NCI-H2227 treated with DMSO at 0.1 percent for 48 hours (cell line): ENCODE results near the gene TEX51.

Experiments used
- DNase-seq: peaks from one replicate; lab custom pipeline; 2025; lab: John Stamatoyannopoulos, UW

The TEX51 gene

DNA sequence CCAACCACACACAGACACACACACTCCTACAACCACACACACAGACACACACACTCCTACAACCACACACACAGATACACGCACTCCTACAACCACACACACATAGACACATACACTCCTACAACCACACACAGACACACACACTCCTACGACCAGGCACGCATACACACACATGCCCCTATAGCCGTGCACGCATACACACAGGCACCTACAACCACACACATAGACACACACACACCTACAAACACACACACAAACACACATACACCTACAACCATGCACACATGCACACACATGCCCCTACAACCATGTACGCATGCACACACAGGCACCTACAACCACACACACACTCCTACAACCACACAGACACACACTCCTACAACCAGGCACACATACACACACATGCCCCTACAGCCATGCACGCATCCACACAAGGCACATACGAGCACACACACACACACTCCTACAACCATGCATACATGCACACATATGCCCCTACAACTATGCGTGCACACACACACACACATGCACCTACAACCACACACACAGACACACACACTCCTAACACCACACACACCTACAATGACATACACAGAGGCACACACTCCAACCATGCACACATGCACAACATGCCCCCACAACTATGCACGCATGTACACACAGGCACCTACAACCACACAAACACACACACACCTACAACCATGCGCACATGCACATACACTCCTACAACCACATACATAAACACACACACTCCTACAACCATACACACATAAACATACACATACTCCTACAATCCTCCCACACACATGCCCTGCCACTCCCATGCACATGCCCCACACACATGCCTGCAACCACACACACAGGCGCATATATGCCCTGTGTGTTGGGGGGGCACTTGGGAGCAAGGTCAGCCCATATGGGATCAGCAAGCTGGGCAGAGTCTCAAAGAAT, 19.1 kb upstream of the TEX51 start:
- no peak for DNase-seq

DNA sequence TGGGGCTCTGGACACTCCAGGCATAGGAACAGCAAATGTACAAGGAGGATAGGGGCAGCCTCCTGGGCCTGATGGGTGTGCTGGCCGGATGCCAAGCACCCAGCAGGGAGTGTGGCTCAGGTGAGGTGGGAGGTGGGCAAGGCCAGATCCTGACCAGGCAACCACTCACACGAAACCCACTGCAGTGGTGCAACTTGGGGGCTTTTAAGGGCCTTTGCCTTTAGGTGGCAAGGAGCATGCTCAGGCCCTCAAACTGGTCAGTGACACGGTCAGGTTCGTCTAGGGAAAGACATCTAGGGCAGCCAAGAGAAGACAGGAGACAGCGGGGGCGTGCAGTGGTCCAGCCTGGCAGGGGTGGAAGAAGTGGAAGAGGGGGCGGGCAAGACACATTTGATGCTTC, 18.4 kb upstream of the TEX51 start:
- no peak for DNase-seq

DNA sequence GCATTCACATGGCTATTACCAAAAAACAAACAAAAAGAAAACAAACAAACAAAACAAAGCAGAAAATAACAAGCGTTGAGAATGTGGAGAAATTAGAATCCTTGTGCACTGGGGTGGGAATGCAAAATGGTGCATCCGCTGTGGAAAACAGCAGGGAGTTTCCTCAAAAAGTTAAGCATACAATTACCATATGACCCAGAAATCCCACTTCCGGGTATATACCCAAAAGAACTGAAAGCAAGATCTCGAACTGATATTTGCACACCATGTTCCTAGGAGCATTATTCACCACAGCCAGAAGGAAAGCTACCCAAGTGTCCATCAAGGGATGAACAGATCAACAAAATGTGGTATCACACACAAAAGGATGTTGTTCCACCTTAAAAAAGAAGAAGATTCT, 17.9 kb upstream of the TEX51 start:
- DNase-seq: no peak

DNA sequence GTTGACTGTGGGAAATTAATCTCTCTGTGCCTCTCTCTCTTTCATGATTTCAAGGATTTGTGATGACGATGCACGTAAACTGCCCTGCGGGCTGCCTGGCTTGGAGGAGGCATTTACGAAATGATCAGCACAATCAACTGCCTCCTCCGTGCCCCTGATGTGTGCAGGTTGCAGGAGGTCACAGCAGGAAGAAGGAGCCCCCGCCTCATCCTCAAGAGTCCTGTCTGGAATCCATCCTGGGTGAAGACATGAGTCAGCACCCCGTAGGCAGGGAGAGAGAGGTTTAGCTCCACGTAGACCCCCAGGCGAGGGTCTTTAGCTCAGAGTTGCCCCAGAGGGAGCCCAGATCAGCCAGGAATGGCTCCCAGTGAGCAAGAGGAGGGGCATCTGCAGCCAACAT, 17.1 kb upstream of the TEX51 start:
- DNase-seq: no peak

DNA sequence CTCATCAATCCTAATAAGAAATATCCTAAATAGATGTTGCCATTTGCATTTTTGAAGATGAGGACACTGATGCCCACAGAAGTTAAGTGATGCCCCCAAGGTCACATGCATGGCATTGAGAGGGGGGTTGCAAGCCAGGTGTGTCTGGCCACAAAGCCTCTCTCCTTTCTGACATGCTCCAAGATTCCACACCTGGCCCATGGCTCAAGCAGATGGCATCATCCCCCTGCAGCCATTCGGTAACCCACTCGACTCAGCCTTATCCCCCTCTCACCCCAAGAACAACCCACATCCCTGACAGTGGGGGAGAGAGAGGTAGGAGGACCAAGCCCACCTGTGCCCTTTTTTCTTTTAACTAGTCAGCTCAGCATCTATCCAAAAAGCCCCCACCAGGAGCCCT, 16.5 kb upstream of the TEX51 start:
- no peak for DNase-seq

DNA sequence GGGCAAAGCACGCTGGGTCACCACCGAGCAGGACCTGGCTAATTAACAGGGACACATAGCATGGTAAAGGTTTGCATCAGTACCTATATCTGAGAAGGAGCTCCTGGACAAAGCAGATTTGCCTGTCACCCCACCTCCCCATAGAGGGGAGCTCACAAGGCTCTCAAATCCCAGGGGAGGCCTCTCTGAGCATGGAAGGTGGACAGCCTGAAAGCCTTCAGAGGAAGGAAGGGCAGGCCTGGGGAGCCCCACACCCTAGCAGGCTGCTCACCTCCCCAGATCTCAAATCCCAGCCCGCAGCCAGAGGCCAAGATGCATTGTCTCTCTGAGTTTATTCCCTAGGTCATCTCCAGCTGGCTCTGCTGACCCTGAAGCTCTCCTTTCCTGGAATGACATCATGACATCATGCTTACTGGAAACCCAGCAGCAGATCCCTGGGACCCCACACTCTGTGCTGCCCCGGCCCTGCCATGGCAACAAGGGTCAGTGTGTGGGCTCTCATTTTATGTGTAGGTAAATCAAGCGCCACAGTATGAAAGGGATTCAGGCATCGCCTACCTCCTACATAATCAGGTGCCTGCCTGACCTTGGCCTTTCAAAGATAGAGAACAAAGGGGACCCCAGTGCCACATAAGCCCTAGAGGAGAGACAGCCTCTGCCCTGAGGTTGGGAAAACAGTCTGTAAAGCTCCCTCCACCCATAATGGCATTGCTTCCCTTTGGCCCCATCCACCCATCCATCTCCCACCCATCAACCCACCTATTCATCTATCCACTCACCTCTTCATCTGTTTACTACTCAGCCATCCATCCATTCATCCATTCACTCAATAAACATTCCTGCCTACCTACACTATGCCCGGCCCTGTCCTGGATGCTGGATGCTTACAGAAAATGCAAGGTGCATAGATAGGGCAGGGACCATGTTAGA, 15.7 kb upstream of the TEX51 start:
- DNase-seq: no peak

DNA sequence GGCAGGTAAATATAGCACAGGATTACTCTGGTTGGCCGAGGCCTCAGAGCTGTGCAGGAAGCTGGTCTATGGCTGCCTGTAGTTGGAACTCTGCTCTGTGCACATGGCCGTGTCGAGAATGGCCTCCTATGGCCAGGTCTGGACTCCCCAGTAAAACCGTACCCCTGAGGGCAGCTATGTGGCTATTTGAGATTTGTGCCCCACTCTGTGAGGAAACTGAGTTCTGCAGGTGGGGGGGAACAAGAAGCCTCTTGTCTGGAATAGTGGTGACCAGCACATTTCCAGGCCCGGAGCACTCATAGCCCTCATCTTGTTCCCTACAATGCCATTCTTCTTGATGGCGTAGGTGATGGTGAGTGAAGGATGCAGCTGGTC, 15.0 kb upstream of the TEX51 start:
- no peak for DNase-seq

DNA sequence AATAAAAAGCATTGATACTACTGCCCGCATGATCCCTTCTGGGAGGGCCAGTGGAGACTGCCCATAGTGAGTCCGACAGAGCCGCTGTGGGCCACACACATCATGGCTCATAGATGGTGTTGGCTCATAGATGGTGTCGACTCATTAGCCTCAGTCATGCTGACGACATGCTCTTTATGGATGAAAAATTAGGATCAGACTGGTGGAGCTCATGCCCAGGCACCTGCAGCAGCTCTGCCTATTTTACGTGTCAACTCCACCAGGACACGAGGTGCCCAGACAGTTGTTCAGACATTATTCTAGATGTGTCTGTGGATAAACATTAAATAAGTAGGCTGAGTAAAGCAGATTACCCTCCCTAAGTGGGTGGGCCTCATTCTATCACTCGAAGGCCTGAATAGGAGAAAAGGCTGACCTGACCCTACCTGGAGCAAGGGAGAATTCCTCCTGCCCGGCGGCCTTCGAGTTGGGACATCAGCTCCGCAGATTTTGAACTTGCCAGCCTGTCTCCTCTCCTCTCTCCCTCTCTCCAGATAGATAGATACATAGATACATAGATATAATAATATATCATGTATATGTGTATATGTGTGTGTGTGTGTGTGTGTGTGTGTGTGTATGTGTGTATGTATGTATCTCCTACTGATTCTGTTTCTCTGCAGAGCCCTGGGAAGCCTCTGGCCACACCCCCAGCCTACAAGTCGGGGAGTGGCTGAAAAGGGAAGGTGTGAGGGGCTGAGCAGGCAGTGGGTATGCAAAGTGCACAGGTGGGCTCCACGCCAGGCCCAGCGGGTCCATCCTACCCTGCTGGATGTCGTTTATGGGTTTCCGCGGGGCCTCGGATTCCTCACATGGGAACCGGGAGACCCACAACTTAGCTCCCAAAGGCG, 13.6 kb upstream of the TEX51 start:
- DNase-seq: no peak

DNA sequence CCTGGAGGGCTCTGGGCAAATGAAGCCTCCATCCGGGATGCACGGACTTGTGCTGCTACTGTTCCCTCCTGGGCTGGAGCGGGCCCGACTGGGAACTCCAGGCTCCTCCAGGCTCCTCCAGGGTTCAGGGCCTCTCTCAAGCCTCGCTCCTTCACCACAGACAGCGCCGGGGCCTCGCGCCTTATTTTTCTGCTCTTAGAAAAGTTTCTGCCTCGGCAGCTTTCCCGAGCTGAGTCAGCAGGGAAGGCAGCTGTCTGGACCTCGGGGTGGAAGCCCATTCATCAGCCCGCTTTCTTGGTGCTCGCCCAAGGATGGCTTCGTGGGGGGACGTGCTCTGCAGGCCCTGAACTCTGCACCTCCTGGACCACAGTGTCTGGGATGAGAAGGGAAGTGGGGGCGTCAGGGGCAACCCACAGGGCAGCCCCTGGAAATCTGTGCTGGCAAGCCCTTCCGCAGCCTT, 12.9 kb upstream of the TEX51 start:
- no peak for DNase-seq

DNA sequence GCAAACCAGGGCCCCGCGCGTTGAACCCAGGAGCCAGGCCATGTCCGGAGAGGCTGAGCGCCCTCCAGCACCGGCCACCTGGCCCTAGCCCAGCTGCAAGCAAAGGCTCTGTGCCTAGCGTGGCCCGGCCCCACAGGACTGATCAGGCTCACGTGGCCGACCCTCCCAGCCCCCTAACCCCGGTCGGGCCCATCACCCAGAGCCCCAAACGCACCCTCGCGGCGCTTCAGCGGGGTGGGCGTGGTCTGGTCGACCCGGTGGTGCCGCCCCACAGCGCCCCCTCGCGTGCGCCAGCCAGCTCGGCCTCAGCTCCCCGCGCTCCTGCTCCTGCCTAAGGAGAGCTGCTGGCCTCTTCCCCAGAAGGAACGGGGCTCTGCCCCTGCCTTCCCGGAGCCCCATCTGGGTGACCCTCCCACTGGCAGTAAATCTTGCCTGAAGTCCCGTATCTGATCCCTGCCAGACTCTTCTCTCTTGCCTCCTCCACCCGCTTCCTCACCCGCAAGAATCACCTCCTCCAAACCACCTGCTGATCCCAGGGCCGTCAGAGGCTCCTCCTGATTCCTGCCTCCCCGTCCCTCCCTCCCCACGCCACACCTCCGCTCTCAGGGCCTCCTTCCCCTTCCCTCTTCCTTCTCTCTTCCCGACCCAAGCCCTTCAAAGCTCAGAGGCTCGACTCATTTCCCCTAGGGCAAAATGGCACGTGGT, 12.3 kb upstream of the TEX51 start:
- DNase-seq: peak; percentile 9

DNA sequence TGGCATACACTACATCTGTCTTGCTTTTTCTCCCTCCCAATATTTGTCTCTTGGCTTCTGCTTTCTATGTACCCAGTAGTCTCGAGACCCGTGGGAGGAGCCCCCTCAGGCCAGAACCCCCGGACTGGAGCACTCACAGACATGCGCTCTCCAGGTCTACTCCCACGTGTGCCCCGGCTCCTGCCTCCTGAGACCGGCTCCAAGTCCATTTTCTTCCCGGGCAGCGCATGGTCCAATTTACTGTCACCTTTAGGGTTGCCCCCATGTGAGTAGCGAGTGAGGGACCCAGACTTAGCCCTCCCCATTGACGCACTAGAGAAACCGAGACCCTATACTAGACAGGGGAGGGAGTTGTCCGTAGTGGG, 11.8 kb upstream of the TEX51 start:
- DNase-seq: no peak

DNA sequence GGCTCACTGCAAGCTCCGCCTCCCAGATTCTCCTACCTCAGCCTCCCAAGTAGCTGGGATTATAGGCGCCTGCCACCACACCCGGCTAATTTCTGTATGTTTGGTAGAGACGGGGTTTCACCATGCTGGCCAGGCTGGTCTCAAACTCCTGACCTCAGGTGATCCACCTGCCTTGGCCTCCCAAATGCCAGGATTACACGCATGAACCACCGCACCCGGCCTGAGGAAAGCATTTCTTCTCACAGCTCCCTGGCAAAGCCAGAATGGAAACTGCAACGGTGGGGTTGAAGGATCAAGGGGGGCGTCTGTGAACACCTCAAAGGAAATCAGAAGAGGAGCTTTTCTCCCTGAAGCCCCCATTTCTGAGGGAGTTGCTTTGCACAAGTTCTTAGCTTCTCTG, 11.2 kb upstream of the TEX51 start:
- no peak for DNase-seq

DNA sequence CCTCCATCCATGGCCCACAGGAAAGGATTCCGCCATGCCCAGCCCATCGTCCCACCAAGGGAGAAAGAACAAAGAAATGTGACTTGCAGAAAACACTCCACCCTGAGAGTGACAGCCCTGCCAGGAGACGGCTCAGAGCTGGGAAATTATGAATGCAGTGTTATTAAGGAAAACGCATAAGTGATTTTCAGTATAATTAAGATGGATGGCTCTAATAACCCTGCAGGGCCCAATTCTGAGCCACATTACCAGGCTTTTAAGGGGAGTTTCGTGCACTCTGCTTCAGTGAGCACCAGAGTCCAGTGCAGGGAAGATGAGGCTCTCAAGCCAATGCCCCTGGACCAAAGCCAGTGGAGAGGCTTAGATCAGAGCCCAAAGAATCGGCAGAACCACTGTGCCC, 10.6 kb upstream of the TEX51 start:
- DNase-seq: no peak

DNA sequence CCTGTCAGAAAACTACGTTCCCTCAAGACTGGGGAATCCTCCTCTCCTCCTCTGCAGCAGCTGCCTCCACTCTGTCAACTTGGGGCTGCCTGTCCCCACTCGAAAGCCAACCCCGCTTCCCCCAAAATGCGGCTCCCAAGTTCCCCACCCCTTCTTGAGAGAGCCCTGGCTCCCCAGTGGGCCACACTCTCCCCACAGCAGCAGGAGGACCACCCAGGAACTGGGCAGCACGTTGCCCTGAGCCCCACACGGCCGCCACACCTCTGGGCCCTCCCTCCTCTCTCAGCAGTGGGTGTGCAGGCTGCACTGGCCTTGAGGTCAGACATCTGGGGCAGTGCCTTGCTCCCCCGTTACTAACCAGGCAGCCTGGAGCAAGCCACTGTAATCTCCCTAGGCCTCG, 9.6 kb upstream of the TEX51 start:
- DNase-seq: no peak

DNA sequence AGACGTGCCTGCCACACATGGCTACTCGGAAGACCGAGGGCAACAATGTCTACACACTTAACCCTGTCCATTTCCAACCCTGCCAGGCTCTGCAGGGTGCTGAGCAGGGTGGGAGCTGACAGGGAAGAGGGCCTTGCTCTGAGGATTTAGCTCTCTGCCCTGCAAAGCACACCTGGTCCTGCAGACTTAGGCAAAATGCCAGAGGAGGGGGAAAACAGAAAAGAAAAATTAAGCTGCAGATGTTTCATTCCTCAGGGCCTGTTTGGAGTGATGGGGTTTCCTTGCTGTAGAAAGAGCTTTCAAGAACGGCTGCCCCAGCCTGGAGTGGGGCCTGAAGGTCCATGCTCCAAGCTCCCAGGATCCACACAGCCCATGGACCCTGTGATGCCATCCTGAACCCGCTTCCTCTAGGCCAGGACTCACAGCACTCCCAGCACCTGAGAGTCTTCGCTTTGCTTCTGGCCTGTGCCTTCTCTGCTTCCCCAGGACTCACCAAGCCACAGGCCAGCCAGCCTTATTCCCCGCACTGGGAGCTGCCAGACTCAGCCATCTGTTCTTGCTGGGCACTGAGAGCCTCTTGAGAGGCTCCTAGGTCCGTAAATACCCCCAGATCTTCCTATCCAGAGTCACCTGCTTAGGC, 9.1 kb upstream of the TEX51 start:
- no peak for DNase-seq

DNA sequence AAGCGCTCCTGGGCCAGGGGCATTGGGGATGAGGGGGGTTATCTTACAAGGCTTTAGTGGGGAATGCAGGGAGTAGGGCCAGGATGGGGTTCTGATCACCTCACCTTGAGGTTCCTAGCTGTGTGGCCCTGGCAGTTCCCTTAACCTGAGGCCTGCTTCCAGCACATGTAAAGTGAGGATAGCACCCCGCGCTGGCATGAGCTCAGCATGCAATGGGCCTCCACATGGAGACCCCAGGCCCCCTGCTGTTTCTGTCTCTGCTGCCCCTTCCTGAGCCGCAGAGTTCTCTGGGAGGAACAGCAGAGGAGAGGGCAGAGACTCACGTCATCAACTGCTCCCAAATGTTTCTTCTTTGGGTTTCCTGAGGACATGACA, 8.6 kb upstream of the TEX51 start:
- no peak for DNase-seq

DNA sequence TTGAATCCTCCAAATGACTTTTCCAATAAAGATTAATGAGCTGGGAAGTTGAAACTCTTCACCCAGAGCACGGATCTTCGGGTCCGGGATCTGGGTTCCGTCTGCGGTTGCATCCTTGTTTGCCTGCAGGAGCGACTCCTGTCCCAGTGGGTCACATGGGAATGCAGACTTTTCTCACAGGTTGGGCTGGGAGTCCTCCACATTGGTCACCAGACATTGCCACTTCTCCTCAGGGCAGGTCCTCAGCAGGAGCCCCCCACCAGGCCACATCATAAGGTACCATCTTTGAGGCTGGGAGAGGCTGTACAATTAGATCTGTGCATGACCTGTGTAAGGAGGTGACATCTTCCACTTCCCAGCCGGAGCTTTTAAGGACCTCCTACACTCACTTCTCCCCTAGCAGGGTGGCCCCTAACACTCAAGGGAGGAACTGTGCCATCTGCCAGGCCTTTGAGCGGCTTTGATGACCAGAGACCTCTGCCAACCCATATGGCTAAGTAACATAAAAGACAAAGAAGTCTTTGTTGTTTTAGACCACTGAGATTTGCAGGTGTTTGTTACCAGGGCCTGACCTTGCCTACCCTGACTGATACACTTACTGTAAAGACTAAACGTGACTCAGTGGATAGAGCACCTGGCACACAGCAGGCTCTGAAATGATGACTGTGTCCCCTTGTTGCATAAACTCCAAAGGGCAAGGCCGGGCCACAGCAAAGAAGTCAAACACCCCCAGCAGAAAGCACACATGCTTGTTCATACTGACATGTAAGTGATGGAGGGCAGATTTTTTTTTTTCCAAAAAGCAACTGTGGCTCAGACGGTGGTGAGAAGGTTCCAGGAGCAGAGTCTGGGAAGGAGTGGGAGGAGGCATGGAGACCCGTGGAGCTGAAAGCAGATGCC, 7.9 kb upstream of the TEX51 start:
- no peak for DNase-seq

DNA sequence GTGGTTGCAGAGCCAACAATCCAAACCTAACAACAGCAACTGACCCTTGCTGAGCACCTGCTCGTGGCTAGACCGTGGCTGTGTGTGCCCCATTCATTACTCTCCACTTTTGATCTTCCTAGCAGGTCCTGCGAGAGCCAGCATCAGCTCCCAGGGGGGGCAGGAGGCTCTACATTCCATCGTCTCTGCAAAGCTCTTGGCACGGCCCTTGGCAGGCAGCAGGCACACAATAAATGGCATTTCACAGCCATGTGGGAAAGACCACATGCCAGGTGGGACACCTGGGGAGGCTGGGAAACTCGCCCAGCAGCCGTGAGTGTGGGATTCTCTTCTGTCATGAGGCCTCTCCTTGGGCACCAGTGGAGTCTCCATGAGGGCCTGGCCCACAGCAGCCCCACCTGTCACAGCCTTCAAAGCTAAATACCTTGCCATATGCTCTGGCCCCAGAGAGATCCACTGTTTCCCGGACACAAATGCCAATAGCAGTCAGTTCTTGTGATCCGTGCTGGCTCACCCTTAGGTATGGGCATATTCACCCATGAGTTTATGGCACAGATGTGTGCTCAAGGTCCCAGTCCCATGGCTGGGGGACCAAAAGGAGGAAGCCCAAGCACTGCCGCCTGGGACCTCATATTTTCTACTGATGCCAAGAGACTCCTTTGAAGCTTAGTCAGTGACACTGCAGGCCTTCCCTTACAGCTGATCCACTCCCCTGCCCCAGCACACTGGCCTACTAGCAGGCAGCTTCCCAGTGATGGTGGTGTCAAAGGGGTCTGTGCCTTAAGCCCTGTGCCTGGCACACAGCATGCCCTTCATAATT, 6.8 kb upstream of the TEX51 start:
- DNase-seq: no peak

DNA sequence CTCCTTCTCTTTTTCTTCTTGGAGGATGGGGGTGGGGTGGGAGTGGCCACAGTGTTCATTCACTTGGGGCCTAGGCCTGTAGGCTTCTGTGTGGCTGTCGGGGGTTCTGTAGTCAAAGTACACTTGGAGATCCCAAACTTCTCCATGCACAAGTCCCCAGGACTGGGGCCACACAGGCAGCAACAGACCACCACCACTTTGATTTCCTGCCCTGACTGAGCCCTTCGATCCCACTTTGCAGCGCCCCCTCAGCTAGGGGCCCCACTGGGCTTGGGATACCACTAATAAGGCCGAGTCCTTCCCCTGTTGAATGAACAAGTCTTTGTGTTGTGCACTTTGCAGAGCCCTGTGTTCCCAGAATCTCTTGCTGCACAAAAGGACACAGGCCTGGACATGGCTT, 5.5 kb upstream of the TEX51 start:
- no peak for DNase-seq
